Measurements from ENCODE around the gene METRN.

DNA sequence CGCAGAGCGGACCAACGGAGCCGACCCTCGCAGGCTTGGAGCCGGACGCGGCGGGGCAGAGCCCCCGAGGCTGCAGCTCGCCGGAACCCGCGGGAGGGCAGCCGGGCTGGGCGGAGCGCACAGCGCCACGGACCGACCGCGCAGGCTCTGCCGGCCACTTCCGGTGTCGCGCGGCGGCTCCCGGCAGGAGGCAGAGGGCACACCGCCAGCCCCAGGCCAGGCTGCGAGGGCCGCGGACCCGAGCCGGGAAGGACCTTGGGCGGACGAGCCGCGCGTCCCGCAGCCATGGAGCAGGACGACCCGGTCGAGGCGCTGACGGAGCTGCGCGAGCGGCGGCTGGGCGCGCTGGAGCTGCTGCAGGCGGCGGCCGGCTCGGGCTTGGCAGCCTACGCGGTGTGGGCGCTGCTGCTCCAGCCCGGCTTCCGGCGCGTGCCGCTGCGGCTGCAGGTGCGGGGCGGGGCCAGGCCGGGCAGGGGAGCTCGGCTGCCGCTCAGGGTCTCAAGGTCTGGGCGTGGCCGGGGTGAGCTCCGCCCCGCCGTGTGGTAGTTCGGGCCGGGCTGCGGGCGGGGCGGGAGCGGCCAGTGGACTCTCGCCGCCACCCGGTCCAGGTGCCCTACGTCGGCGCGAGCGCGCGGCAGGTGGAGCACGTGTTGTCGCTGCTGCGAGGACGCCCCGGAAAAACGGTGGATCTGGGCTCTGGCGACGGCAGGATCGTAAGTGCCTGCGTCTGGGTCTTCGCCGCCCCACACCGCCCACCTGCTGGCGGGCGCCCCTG lies 6.3 kb downstream of the METRN start, which contains the start of gene ANTKMT:
- TF ChIP-seq POLR2A (IDR thresholded peaks at IDR 0.05) = peak; percentile 50 to 62 (median 61)
- TF ChIP-seq, protein P1, sequence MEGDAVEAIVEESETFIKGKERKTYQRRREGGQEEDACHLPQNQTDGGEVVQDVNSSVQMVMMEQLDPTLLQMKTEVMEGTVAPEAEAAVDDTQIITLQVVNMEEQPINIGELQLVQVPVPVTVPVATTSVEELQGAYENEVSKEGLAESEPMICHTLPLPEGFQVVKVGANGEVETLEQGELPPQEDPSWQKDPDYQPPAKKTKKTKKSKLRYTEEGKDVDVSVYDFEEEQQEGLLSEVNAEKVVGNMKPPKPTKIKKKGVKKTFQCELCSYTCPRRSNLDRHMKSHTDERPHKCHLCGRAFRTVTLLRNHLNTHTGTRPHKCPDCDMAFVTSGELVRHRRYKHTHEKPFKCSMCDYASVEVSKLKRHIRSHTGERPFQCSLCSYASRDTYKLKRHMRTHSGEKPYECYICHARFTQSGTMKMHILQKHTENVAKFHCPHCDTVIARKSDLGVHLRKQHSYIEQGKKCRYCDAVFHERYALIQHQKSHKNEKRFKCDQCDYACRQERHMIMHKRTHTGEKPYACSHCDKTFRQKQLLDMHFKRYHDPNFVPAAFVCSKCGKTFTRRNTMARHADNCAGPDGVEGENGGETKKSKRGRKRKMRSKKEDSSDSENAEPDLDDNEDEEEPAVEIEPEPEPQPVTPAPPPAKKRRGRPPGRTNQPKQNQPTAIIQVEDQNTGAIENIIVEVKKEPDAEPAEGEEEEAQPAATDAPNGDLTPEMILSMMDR (IDR thresholded peaks at IDR 0.05) = peak in 3 of 7 experiments; percentile 10 to 27 (median 26)

Data from body of pancreas (tissue), 4 donors.